GM18508 (cell line): ENCODE data around the gene ANKRD12.
A peak's percentile ranks its signal among the peaks of the same experiment; 100 is the strongest.

Experiments used
- ATAC-seq: cut with Tn5 transposase; IDR thresholded peaks from one replicate; pipeline ENCODE4 v1.9.1; 2021; ENCODE audit warnings: moderate number of reproducible peaks; ENCODE audit not compliant: insufficient read depth, unreplicated experiment

Gene ANKRD12

GRCh38 chr18:9330419-9330818 is 193.8 kb downstream of the ANKRD12 start:
- ATAC-seq, result no peak

- peak; percentile 31 for ATAC-seq
Measured at GRCh38 chr18:9333441-9334328, 197.1 kb downstream of the ANKRD12 start.

- ATAC-seq, result peak; percentile 40
Measured at GRCh38 chr18:9334329-9334972, 197.9 kb downstream of the ANKRD12 start, which contains the start of gene TWSG1. TSS of gene TWSG1 (plus strand) at chr18:9334773. CDS start at chr18:9337230, 2,457 bp downstream.

GRCh38 chr18:9334973-9335696 is 198.6 kb downstream of the ANKRD12 start:
- ATAC-seq, result peak; percentile 20
